GM18861 (cell line): ENCODE measurements around the gene SUPT4H1.

Experiments used
- ATAC-seq: cut with Tn5 transposase; IDR thresholded peaks from one replicate; pipeline ENCODE4 v1.9.1; 2021; ENCODE audit not compliant: unreplicated experiment

Gene SUPT4H1

DNA sequence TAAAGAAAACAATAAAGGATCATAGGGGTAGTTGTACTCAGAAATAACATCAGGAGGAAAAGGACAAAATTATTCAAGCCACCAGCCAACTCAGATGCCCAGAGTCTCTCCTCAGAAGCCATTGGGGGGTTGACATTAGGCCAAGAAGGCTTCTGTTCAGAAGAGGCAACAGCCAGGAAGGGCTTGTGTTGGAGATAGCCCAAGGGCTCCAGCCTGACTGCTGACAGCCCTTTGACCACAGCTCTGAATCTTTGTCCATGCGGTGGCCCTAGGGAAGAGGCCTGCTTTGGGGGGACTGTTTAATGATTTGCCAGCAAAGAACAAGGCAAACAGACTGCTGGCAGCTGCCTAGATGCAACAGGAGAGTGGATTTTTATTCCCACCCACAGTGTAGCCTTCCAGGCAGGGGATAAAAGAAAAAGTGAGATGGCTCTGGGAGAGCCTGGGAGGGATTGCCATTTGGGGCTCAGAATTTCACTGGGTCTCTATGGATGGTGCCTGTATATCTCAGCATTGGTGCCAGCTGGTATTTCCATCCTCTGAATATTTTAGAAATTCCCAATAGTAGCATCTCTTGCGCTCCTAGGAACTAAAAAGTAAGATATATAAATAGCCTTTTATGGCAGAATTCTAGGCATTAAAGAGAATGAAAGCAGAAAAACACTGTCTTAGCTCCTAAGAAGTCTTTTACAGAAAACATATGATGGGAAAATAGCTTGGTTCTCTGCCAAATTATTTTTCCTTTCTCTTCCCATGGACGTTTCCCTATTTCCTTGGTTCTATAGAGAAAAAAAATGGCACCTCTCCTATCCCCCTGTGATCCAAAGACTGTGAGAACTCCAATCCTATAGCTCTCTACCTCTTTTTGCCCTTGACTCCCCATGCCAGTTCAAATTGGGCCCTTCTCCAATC is 29.4 kb upstream of the SUPT4H1 start:
- ATAC-seq = no peak

DNA sequence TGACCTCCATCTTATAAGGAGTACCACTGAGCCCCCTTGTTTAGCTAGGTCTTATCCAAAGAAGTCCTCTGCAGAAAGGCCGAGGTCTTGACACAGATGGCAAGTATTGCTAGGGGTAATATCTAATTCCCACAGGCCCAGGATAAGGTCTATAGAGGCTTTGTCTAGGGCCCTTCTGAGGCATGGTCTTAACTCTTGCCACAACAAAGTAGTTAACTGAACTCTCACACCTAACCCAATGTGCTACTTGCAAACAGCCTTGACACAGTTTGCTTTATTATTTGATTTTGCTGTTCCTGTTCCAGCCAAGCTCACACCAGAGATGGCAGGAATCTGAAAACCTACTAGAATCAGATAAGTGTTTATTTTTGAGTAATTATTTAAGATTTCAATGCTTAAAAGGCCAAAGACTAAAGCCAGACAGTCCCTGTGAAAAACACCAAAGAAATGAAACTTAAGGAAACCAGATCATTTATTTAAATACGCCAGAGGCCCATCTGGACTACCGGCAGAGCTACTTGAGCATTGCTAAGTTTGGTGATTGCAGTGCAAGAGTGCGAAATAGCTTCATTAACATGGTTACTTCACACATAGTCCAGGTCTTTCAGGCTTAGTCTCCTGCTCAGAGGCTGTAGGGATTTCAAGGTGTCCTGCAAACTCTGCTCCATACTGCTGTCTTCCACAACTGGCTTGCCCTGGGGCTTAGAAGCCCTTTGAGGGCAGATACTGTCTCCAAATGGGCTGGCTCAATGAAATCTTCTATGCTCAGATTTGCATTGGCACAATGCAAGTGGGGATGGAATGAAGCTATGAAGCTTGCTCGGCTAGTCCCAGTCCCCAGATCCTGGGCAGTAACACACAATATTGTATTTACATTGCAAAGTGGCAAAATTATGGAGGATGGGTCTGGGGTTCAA is 28.5 kb upstream of the SUPT4H1 start:
- ATAC-seq = no peak

DNA sequence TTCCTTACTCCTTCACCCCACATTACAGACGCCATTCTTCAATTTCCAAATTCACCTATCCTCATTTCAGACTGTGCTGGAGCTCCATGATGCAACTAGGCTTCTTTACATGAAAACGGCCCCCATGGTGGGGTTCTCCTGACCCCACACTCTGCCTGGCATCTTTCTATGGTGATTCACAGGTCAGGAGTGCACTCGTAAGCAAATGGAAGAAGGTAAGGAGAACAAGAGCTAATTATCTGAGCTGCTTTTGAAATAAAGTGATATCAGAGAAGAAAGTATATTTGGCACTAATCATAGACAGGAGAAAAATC is 27.5 kb upstream of the SUPT4H1 start:
- ATAC-seq = no peak

DNA sequence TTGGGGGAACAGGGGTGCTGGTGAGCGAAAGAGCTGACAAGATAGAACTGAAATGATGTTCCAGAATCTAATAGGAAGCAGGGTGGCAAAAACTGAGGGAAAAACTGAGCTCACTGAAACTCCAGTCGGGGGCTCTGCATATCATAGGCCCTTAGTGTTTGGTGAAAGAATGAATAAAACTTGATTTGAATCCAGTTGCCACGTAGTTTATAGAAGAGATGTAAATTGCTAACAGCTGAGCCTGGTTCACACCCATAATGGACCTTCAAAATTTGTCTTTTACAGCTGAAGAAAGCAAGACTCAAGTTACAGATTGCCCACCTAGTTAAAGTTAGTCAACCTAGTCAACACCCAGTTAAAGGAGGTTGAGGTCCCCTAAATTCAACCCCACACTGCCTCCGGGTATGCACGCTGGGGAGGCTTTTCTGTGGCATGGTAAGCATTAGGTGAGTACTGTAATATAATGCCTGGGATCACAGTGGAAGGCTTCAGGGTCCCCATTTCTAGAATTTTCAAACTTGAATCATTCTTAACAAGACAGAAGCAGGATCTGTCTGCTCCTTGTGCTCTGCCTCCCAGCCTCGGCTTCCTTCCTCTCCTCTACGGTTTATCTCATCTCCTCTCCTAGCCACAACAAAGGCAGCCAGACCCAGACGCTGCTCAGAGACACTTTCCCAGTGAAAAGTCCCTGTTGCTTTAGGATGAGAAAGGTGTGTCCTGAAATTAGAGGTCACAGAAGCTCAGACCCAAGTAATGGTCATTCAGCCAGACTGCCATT is 26.9 kb upstream of the SUPT4H1 start:
- no peak for ATAC-seq

DNA sequence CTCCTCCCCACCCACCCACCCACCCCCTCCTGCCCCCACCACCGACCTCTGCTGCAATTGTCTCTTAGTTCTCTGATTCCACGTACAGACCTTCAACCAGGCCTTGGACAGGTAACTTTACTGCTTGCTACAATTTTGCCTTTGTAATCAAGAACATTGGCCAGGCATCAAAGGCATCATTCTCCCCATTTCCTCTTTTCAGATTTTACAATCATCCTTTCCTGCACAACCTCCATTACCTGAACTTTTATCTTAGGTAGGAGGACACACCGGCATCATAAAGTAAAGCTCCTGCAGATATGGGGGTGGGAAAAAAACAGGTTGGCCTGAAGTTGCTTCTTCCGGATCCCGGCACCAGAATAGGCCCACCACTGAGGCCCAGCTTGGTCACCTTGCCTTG is 25.7 kb upstream of the SUPT4H1 start:
- no peak for ATAC-seq

DNA sequence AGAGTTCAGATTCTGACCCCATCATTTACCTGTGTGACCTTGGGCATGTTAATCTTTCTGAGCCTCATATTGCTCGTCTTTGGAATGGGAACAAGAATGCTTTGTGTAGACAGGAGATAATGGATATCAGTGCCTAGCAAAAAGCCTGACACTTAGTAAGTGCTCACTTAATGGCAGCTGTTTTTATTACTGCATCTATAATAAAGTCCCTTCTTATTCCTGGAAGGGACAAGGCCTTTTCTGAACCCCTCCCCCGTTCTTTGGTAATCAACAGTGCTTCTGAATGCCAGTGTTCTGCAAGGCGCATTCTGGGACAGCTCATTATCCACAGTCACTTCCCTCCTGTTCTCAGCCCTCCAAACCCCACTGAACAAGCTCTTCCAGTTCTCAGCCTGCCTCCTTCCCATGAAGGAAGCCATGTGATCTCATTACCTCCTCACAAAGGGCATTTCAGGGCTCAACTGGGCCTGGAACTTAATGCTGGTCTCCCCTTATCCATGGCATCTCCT is 25.1 kb upstream of the SUPT4H1 start:
- no peak for ATAC-seq

DNA sequence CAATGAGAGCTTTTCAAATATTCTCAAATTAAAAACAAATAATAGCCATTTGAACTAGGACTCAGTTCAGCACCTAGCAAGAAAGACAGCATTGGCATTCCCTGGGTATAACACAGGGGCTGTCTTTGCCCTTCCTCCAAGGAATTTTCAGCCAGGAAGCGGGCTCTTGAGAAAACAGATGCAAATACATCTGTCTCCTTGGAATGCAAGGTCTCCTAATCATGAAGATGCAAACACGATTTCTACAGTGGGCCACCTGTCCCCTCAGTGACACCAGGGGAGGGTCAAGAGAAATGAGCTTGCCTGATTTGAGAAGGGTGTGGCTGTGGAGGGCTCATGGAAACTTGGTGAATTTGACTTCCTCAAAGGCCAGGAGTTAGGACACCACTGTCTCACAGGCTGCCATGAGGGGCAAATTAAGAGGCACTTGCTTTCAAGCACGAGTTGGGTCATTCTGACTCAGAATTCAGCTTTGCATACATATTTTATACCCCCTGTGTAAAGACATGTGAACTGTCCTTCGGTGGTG is 24.5 kb upstream of the SUPT4H1 start:
- ATAC-seq = no peak

DNA sequence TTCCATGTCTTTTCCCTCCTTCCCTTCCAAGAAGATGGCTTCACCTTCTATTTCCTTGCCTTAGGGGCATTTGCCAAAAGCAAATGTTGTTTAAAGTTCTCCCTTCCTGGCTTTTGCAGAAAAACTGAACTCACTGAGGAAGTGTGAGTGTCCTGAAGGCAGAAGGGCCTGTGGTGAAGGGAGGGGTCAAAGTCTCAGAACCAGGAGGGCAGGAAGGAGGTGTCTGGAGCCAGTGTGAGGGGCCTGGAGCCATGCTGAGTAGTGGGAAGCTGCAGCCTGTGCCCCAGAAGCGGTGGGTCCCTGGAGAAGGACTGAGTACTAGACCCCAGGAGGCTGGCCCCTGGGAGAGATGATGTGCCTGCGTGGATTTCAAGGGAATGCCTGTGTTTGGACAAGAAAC is 23.8 kb upstream of the SUPT4H1 start:
- no peak for ATAC-seq

DNA sequence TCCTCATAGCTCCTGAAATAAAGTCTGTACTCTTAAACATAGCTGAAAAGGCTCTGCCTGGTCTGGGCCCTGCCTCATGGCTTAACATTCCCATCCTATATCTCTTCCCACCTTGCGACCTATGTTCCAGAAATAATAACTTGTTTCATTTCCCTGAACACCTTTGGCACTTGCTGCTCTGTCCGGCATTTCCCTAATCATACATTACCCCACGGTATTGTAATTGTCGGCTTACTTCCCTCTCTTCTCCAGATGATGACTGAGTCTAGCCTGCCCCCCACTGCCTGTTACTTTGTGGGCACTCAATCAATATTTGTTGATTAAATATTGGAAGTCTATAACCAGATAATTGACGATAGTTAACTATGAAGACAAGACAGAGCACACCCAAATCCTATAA is 23.3 kb upstream of the SUPT4H1 start:
- no peak for ATAC-seq

DNA sequence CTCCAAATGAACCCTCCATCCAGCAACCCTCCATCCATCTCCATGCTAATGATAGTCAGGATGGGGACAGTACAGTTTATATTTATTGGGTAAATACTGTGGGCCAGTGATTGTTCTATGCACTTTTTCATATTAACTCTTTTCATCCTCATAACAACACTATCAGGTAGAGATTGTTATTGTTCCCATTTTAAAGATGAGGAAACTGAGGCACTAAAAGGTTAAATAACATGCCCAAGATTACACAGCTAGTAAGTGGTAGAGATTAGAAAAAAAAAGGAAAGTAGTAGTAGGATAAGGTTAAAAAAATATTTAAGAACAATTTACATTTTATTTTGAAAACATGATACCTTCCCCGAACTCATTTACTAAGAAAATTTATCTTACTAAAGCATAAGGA is 21.9 kb upstream of the SUPT4H1 start:
- no peak for ATAC-seq

DNA sequence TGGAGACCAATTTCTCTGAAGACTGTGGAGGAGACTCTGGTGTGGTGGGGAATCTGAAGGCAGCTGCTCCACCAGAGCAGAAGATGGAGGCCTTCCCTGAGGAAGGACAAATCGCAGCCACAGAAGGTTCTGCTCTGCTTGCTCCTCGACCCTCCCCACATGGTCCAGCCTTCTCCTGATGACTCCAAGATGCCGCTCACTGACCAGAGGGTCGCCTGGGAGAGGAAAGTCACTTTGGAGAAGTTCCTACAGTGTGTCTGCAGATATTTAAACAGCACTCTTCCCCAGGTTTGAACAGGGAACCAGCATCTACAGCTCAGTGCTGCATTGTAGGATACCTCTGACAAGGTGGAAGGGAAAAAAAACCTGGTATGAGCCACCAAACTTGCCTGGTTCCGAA is 21.0 kb upstream of the SUPT4H1 start:
- ATAC-seq = no peak

DNA sequence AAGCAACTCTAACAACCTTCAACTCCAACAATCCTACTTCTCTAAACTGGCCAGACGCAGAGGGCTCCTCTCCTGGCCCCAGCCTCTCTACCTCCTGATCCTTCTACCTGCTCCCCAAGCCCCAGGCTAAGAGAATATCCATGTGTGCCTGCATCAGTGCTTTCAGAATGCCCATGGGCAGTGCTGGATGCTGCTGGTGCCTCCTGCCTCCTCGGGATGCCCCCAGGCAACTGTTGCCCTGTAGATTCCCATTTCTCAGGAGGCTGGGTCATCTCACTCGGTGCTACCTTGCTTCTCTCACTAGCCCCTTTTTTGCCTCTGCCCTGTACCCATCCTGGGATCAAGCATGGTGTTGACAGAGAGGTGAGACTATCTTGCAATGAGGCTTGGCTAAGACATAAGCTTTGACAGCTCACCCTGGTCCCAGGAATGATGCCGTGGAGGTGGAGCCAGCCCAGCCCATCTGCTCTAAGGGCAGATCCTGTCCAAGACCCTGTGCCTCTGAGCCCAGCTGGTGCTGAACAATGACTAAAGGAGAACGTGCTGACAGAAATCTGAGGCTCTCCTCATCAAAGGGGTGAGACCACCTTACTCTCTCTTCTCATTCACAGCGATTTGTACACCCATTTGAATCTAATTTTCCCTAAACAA is 19.4 kb upstream of the SUPT4H1 start:
- ATAC-seq = no peak

DNA sequence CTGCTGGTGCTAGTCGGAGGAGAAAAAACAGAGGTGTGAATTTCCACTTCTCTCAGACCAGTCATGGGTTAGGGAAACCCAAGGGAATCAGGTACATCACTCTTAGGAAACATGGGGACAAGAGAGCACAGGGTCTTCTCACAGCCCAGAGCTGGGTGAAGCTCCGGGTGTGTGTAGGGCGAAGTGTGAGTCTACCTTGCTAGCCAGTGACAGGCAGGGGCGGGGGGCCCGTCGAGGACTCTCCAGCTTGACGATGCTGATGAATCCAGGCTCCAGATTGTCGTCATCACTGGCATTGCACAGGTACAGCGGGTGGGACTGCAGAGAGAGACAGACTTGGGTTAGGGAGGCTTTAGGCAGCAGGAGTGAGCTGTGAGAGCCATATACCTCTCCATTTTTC is 18.7 kb upstream of the SUPT4H1 start:
- no peak for ATAC-seq

DNA sequence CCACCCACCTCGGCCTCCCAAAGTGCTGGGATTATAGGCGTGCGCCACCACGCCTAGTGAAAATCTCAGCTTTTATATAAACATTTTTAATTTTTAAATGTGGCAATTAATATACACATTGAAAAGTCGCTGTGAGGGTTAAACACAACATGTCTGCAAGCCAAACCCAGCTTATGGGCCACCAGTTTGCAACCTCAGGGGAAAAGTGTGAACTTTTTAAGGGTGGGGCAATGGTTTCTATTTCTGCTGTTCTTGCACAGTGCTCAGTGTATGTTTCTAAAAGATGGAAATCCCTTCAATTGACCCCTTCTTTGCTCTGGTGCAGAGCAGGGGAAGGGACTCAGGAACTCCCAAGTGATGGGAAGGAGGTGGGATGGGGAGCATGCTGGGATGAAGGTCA is 18.3 kb upstream of the SUPT4H1 start:
- no peak for ATAC-seq

DNA sequence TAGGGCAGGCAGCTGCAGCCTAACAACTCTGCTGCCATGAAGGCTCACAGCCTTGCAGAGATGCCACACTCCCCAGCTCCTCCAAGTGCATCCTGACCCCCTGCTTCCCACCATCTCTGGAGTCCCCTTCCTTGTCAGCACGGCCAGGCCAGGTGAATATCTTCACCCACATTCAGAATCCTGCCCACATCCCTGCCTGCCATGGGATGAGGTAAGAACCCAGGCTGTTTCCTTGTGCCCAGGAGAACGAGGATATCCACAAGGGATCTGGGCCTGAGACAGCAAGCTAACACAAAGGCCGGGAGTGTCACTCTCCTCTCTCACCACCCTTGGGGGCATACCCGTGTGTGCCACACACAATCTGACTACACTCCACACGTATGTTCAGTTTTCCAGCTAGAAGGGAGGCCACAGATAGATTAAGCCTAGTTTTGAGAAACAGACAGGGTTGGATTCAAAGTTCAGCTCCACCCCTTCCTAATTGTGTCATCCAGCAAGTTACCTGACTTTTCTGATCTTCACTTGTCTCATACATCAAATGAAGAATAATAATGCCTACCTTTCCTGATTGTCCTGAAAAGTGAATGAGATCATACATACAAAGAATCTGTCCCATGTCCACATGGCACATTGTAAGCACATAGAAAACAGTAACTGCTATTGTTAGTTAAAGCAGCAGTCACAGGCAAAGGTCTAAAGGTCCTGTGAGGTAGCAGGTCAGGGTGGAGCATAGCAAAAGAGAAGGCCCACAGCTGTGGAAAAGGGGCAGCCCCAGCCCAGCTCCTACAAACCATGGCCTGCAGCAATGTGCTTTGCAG is 17.4 kb upstream of the SUPT4H1 start:
- no peak for ATAC-seq

DNA sequence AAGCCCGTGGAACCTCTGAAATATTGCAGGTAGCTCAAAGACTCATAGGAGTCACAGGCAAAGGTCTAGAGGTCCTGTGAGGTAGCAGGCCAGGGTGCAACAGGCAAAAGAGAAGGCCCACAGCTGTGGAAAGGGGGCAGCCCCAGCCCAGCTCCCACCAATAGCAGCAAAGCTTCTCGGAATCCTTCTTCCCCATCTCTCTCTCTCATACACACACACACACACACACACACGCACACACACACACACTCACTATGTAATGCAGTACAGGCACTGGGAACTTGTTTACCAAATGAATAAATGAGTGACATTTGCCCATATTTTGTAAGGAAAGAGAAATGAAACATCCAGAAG is 16.8 kb upstream of the SUPT4H1 start:
- no peak for ATAC-seq

DNA sequence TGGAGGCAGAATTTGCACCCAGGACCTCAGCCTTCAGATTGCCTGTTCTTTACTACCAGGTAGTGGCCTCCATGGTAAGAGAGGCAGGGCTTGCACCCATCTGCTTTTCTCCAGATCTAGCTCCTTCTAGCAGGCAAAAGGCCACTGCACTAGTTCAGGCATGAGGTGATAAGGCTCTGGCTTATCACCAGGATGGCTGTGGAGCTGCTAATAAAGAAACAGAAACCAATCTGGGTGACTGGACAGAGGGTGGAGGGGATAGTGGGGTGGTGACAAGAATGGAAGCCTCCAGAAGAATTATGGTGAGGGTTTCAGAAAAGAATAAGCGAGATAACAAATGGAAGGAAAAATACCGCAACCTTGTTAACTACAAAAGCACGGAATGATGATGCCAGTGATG is 15.5 kb upstream of the SUPT4H1 start:
- no peak for ATAC-seq

DNA sequence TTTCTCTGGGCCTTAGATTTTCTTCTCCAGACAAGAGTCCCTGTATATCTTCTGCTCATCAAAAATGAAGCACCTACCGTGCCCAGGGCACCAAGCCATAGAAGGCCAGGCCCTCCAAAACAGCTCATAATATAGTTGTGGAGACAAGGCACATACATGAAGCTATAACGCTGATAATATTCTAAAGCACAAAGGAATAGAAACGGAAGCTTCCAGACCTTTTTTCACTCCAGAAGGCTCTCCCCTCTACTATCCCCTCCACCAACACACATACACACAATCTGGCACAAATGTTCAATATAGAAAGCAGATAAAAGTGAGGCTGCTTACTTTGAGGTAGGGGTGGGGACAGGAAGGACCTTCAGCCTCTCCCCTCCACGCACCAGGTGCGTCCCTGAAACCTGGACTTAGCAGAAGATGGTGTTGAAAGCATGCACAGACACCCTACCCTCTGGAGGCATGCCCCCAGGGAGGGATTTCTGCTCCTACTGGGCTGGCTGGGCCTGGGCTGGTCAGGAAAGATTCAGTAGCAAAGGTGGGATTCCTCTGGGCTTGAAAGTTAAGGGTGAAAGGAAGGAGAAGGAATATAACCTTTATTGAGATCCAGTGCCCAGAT is 14.1 kb upstream of the SUPT4H1 start:
- ATAC-seq = no peak
